ENCODE results near the gene RGMA. TPM values are rescaled to one million over a fixed set of nuclear protein-coding genes. Genes with fewer than 3 reads are reported as not detected.
"Not testable (repeated sequence)": the region's sequence is repeated elsewhere in the genome, so short reads cannot be mapped to it uniquely, and the experiment has no call there.

Gene RGMA
- total and polyA plus RNA-seq, 2 of the 8 experiments (the other 6 are each of a cell fraction or from before 2014, with no cell fraction given): 19.9 to 39.8 TPM

DNA sequence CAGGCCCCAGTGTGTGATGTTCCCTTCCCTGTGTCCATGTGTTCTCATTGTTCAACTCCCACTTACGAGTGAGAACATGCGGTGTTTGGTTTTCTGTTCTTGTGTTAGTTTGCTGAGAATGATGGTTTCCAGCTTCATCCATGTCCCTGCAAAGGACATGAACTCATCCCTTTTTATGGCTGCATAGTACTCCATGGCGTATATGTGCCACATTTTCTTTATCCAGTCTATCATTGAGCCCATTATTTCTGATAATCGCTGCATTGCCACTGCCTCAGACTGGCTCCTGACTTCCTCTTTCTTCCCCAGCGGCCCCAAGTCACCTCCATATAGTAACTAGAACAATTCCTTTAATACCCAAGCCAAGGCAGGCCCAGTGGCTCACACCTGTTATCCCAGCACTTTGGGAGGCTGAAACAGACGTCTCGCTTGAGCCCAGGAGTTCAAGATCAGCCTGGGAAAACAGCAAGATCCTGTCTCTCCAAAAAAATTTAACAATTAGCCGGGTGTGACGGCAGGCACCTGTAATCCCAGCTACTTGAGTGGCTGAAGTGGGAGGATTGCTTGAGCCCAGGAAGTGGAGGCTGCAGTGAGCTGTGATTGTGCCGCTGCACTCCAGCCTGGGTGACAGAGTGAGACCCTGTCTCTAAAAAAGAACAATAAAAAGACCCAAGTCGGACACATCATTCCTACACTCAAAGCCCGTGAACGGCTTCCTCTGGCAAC, 49.3 kb downstream of the RGMA start:
- H4K91ac ChIP-seq (replicated peaks; ENCODE audit: insufficient read length, low read length); H3K18ac ChIP-seq (ENCODE audit: extremely low read depth, low read length); H3K9me3 ChIP-seq (ENCODE audit: insufficient read depth in 2 of 2, low read depth in 1 of 2, low read length in 1 of 2); H2BK20ac ChIP-seq (ENCODE audit: low read length); H3K9ac ChIP-seq (replicated peaks in 1 of 4; ENCODE audit: extremely low read depth in 1 of 4, low read depth in 3 of 4, low read length in 3 of 4); H2AFZ ChIP-seq (ENCODE audit: low read length); H2BK12ac ChIP-seq (ENCODE audit: low read depth, low read length); H3K56ac ChIP-seq (replicated peaks; ENCODE audit: insufficient read length, low read depth, low read length); H3K4me1 ChIP-seq (replicated peaks in 1 of 4; ENCODE audit: control insufficient read depth in 3 of 4, insufficient read depth in 4 of 4, low read length in 3 of 4); H3K27me3 ChIP-seq (replicated peaks in 1 of 4; ENCODE audit: control insufficient read depth in 3 of 4, extremely low read depth in 1 of 4, insufficient read depth in 3 of 4, low read length in 3 of 4); H3K14ac ChIP-seq (ENCODE audit: insufficient read length); H4K8ac ChIP-seq (ENCODE audit: extremely low read depth, insufficient read depth, low read length); H2BK120ac ChIP-seq (replicated peaks; ENCODE audit: low read depth, low read length); H3K4me2 ChIP-seq (ENCODE audit: insufficient read depth in 1 of 2, low read depth in 2 of 2, low read length in 2 of 2); H3K79me1 ChIP-seq (ENCODE audit: low read depth, low read length); H2BK15ac ChIP-seq (ENCODE audit: low read length); H2BK5ac ChIP-seq (ENCODE audit: low read depth, low read length); H3K4ac ChIP-seq (replicated peaks; ENCODE audit: insufficient read length, low read depth, low read length); H4K20me1 ChIP-seq (replicated peaks in 1 of 2; ENCODE audit: control insufficient read depth in 1 of 2, insufficient read depth in 2 of 2, low read length in 2 of 2); DNase-seq (ENCODE audit: low read depth in 1 of 2, low spot score in 2 of 2); H3K4me3 ChIP-seq (ENCODE audit: extremely low read depth in 1 of 4, insufficient read depth in 2 of 4, low read depth in 3 of 4, low read length in 4 of 4); FAIRE-seq; H3K23me2 ChIP-seq (ENCODE audit: low read depth, low read length); H3K79me2 ChIP-seq (ENCODE audit: control insufficient read depth in 1 of 2, insufficient read depth in 2 of 2, low read length in 2 of 2); H4K5ac ChIP-seq (ENCODE audit: insufficient read length, low read depth, low read length); H2AK5ac ChIP-seq (ENCODE audit: low read depth, low read length); H3K27ac ChIP-seq (ENCODE audit: low read depth, low read length); H3K23ac ChIP-seq (ENCODE audit: insufficient read length): not testable (repeated sequence)
- CTCF ChIA-PET (ENCODE audit: partially characterized antibody): interaction anchor here (1.0 to 6.6 kb wide), 7 partner anchors 9 to 1080 kb away, joined by 4 to 63 read pairs (median 8); no protein-coding TSS in a partner anchor
- peaks cover 3 to 14% (median 9%) of the 10 kb centered on the region in 4 experiments; a peak in 7 of 8 replicates for H3K36me3 ChIP-seq (ENCODE audit: control insufficient read depth in 2 of 4, insufficient read depth in 4 of 4, low read length in 3 of 4)
- POLR2A ChIA-PET (ENCODE audit: partially characterized antibody): interaction anchor here (1.3 to 1.7 kb wide), 2 partner anchors 11 to 19 kb away, joined by 3 to 5 read pairs; no protein-coding TSS in a partner anchor
- WGBS, 2 experiments (ENCODE audit: extremely low coverage in 1 of 2, insufficient coverage in 1 of 2, insufficient read length in 1 of 2, insufficient replicate concordance in 2 of 2, low coverage in 1 of 2, low lambda C conversion rate in 2 of 2, missing lambda C conversion rate in 1 of 2): 93% methylated on average over 12 of the region's 13 CpGs; no CpG with 5 or more reads in 1 of the 2 experiments

Measured in H1 (cell line).